BJ (cell line): ENCODE measurements around the gene FBH1. TPM values are rescaled to one million over a fixed set of nuclear protein-coding genes. Genes with fewer than 3 reads are reported as not detected.
"Not testable (repeated sequence)": the region's sequence is repeated elsewhere in the genome, so short reads cannot be mapped to it uniquely, and the experiment has no call there.

Source experiments
- CTCF ChIA-PET: fragments of 350-600 bp; formaldehyde crosslinking; extraction: SDS; loops from one replicate; lab custom pipeline; 2021; ENCODE audit warnings: antibody characterized with exemption, inconsistent platforms; lab: Yijun Ruan, JAX
- POLR2A ChIA-PET: fragments of 300-600 bp; sonication (Branson Sonifier 250); formaldehyde crosslinking; extraction: SDS; loops from one replicate; lab custom pipeline; 2021; ENCODE audit warnings: antibody characterized with exemption; lab: Charles Lee
- DNase-seq: peaks from one replicate; pipeline ENCODE4 v3.0.0-alpha.2; 2011; ENCODE audit warnings: low read depth
- H3K27me3 ChIP-seq: 2 replicates; pipeline ENCODE4 v1.6.0; 2011; ENCODE audit warnings: low read length; ENCODE audit not compliant: control insufficient read depth, insufficient read depth
- H3K36me3 ChIP-seq: 2 replicates; pipeline ENCODE4 v1.5.1; 2011; ENCODE audit warnings: low read length; ENCODE audit not compliant: control insufficient read depth, insufficient read depth
- H3K4me3 ChIP-seq: 2 replicates; pipeline ENCODE4 v1.5.1; 2011; ENCODE audit warnings: low read depth, mild to moderate bottlenecking, control low read depth, low read length
- CTCF ChIP-seq: IDR thresholded peaks from 2 replicates; pipeline ENCODE4 v1.5.1; 2011; ENCODE audit warnings: low read depth, mild to moderate bottlenecking, control low read depth, inconsistent platforms, low read length, moderate library complexity; ENCODE audit not compliant: insufficient read depth
- polyA plus RNA-seq: library from polyadenylated mRNA; depleted of rRNA; stranded (reverse); fragments of >200 nt; gene quantifications from 2 replicates; pipeline ENCODE4 v1.2.3, GENCODE V29; 2011

The FBH1 gene
- polyA plus RNA-seq, 1 experiment: 82.5 TPM

DNA sequence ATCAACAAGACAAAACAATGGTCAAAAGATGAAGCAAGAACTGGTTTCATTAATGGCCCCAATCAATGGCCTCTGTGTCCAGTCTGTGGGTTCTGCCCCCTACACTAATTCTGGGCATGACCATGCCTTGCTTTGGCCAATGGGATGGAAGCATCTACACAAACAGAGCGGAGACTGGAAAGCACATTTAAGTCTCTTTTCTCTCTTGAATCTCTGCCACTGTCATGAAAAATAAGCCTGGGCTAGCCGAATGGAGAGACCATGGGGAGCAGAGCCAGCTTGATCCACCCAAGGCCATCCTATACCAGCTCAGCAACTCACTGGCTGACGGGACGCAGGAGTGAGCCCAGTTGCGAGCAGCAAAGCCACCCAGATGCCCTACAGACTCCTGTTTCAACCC lies 31.2 kb upstream of the FBH1 start:
- Histone ChIP-seq H3K27me3 (no peaks in the 10 kb centered on the region), H3K4me3 (no peak overlapping the region), H3K36me3 (no peaks in the 10 kb centered on the region)
- DNase-seq: no peak
- TF ChIP-seq CTCF: no peak
- CTCF ChIA-PET: no interaction called here
- POLR2A ChIA-PET: interaction anchor here (0.6 kb wide), 1 partner anchor 45 kb away, joined by 3 read pairs; the partner anchor contains the start of gene GDI2

DNA sequence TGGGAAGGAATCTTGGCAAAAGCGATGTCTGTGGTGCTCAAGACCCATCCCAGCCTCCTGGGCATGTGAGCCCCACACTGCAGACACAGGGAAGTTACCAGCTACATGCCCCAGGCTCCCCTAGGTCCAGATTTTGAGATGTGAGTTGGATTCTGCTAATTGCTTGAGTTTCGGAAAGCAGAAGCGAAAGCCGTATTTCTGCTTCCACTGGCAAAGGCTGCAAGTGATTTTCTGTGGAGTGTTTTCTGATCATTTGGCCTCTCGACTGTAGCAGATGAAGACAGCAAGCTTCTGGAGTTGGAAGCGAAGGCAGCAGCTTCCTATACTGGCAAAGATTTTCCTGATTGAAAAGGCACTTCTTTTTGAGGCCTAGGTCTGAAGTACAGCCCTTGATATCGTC lies 30.0 kb upstream of the FBH1 start:
- TF ChIP-seq CTCF: no peak
- H3K36me3 ChIP-seq: no peaks in the 10 kb centered on the region
- CTCF ChIA-PET: interaction anchor here (0.5 to 0.7 kb wide), 2 partner anchors 38 to 83 kb away, joined by 4 to 5 read pairs; no protein-coding TSS in a partner anchor
- POLR2A ChIA-PET: no interaction called here
- DNase-seq: no peak
- H3K4me3 ChIP-seq: no peak overlapping the region
- no peaks in the 10 kb centered on the region for H3K27me3 ChIP-seq

- CTCF ChIA-PET: interaction anchor here (1.7 kb wide), 1 partner anchor 10 kb away, joined by 5 read pairs; no protein-coding TSS in a partner anchor
- no peak for TF ChIP-seq CTCF
- POLR2A ChIA-PET: no interaction called here
- Histone ChIP-seq H3K36me3 (no peaks in the 10 kb centered on the region), H3K4me3 (no peak overlapping the region), H3K27me3 (no peaks in the 10 kb centered on the region)
- no peak for DNase-seq
Observed at GRCh38 chr10:5862360-5862961, 27.6 kb upstream of the FBH1 start.

DNA sequence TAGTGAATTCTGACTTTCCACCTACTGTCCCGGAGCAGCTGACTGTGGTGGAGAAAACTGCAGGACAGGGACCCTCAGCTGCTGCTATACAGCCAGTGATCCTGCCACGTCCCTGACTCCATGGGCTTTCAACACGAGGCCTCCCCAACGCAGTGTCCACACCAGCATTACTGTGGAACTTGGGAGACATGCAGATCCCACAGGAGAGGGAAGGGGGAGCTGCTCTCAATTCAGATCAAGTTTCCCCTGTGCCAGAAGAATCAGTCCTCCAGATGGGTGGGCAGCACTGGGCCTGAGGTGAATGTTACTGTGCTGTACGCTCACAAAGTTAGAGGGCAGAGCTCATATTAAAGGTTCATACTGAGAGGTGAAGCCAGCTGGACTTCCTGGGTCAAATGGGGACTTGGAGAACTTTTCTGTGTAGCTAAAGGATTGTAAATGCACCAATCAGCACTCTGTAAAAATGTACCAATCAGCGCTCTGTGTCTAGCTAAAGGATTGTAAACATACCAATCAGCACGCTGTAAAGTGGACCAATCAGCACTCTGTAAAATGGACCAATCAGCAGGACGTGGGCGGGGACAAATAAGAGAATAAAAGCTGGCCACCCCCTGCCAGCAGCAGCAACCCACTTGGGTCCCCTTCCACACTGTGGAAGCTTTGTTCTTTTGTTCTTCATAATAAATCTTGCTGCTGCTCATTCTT lies 26.9 kb upstream of the FBH1 start:
- CTCF ChIA-PET: interaction anchor here (0.9 to 1.7 kb wide), 2 partner anchors 9 to 11 kb away, joined by 4 to 5 read pairs; no protein-coding TSS in a partner anchor
- POLR2A ChIA-PET, H3K27me3 ChIP-seq, H3K36me3 ChIP-seq, H3K4me3 ChIP-seq, DNase-seq: not testable (repeated sequence)

DNA sequence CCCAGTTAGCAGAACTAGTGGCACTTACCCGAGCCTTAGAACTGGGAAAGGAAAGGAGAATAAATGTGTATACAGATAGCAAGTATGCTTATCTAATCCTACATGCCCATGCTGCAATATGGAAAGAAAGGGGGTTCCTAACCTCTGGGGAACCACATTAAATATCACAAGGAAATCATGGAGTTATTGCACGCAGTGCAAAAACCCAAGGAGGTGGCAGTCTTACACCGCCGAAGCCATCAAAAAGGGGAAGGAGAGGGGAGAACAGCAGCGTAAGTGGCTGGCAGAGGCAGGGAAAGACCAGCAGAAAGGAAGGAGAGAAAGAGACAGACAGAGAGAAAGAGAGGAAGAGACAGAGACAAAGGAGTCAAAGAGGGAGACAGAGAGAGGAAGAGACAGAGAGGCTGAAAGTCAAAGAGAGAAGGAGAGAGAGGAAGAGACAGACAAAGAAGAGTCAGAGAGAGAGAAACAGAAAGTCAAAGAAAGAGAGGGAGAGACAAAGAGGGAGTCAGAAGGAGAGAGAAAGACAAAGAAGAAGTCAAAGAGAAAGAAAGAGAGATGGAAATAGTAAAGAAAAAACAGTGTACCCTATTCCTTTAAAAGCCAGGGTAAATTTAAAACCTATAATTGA lies 23.5 kb upstream of the FBH1 start:
- H3K4me3 ChIP-seq, H3K27me3 ChIP-seq, H3K36me3 ChIP-seq, CTCF ChIA-PET, DNase-seq, POLR2A ChIA-PET: not testable (repeated sequence)

DNA sequence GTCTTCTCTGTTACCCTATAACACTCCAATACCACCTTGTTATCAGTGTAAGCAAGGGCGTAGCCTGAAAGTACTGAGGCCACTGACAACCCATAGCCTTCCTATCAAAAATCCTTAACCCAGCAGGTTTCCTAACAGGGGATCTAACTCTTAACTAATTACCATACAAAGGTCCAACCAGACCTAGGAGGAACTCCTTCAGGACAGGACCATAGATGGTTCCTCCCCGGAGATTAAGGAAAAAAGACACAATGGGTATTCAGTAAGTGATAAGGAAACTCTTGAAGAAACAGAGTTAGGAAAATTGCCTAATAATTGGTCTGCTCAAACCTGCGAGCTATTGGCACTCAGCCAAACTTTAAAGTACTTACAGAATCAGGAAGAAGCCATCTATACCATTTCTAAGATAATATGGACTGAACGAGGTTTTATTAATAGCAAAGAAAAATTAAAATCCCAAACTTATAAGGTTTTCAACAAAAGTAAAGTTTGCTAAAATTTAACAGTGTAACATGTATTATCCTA lies 22.9 kb upstream of the FBH1 start:
- CTCF ChIA-PET, H3K27me3 ChIP-seq, DNase-seq, POLR2A ChIA-PET, H3K4me3 ChIP-seq, H3K36me3 ChIP-seq: not testable (repeated sequence)

DNA sequence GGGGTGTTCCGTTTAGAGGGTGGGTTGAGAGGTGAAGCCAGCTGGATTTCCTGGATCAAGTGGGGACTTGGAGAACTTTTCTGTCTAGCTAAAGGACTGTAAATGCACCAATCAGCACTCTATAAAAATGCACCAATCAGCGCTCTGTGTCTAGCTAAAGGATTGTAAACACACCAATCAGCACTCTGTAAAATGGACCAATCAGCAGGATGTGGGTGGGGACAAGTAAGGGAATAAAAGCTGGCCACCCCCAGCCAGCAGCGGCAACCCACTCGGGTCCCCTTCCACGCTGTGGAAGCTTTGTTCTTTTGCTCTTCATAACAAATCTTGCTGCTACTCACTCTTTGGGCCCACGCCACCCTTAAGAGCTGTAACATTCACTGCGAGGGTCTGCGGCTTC lies 21.7 kb upstream of the FBH1 start:
- H3K4me3 ChIP-seq, H3K36me3 ChIP-seq, DNase-seq, POLR2A ChIA-PET, H3K27me3 ChIP-seq: not testable (repeated sequence)
- CTCF ChIA-PET: interaction anchor here (0.9 to 1.3 kb wide), 2 partner anchors 11 to 54 kb away, joined by 3 read pairs; no protein-coding TSS in a partner anchor
